Measurements from ENCODE around the gene ACAA2.
"Not testable (repeated sequence)": the region's sequence is repeated elsewhere in the genome, so short reads cannot be mapped to it uniquely, and the experiment has no call there.

Gene ACAA2

DNA sequence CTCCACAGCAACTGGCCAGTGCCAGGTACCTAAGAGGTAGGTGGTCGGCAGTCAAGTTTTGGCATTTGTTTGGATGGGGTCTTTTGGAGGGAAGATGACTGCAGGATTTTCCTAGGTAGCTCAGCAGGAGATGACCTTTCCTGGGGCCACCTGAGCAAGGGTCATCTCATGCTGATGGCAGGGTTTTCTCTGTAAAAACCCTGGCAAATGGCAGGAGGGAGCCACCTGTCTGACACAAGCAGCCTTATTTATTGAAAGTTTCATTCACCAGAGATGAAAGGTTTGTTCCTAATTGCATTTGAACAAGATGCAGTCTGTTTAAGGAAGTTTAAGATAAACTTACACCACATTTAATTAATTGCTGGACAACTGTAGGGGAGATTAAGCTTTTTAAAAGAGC is 31.6 kb upstream of the ACAA2 start:
- no peak for DNase-seq

DNA sequence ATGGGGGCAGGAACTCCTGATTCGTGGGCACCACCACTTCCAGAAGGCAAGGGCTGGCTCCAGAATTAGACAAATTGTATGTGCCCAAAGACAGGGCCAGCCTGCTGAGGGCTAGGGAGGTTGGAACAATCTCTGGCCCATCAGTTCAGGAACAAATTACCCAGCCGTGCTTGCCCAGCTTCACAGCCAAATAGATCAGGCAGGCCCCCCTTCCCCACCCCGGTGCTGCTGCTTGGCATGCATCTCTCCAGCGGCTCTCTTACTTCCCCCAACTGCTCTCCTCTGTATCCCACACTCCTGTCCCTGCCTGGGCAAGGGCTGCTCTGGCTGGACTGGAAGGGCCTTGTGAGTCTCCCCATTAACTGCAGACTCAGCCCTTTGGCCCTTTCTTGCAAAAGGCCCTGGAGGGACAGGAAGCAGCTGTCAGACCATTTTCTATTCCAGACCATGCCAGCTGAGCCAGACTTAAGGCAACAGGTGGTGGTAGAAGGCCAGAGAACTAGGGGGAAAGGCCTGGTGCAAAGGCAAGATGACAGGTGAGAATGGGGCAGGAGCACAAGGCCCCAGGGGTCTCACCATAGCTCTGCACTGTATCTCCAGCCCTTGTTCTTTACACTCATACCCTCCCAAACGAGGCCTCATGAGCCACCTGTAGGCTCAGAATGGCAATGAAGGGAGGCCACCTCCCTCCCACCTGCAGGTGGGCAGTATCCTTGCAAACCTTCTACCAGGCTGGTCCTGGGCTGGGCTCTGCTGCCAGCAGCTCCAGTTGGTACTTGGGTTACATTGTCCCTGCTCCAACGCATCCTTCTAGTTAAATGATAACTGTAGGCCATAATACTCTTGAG is 30.7 kb upstream of the ACAA2 start:
- no peak for DNase-seq

- DNase-seq = no peak
Observed at GRCh38 chr18:49843131-49843530, 29.8 kb upstream of the ACAA2 start.

GRCh38 chr18:49842656-49843055 is 29.3 kb upstream of the ACAA2 start:
- no peak for DNase-seq

- DNase-seq = no peak
Observed at GRCh38 chr18:49841236-49842217, 28.2 kb upstream of the ACAA2 start.

DNA sequence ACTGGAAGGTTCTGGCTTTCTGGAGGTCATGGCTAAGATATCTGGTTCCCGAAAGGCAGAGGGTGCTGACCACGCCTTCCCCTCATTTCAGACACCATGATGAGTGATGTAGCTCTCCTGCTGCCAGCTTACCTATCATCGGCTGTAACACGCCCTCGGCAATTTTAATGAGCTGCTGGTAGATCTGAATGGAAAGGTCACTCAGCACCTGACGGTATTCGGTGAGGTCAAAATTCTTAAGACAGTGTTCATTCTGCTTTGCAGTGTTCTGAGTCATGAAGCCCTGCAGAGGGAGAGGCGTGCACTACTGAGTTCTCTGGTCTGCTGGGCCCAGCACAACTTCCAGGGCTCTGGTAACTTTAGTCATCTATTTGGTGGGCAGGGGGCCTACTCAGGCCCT is 25.7 kb upstream of the ACAA2 start:
- DNase-seq = no peak

- no peak for DNase-seq
Observed at GRCh38 chr18:49838381-49838780, 25.0 kb upstream of the ACAA2 start.

- DNase-seq = no peak
Observed at GRCh38 chr18:49837889-49838288, 24.6 kb upstream of the ACAA2 start.

- not testable (repeated sequence) for DNase-seq
Observed at GRCh38 chr18:49837316-49837835, 24.0 kb upstream of the ACAA2 start.

- no peak for DNase-seq
Observed at GRCh38 chr18:49835405-49835804, 22.1 kb upstream of the ACAA2 start.

DNA sequence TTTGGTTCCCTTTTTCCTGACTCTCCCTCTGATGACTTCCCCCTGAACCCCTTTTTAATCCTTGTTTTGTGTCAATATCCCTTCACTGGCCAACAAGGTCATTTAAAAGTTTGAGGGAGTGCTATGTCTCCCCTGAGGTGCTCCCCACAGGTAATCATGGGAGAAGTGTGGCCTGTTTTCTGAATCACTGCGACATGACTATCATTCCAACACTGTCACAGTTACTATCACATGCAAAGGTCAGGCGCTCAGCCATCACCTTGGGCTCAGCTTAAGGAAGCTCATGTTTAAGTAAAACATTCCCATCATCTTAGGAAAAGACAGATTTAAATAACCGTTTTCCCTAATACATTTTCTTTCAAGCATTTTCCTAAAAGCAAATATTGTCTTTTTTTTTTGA is 20.9 kb upstream of the ACAA2 start:
- DNase-seq = no peak

- no peak for DNase-seq
Observed at GRCh38 chr18:49833814-49834213, 20.5 kb upstream of the ACAA2 start.

GRCh38 chr18:49832221-49832647 is 18.9 kb upstream of the ACAA2 start:
- no peak for DNase-seq

DNA sequence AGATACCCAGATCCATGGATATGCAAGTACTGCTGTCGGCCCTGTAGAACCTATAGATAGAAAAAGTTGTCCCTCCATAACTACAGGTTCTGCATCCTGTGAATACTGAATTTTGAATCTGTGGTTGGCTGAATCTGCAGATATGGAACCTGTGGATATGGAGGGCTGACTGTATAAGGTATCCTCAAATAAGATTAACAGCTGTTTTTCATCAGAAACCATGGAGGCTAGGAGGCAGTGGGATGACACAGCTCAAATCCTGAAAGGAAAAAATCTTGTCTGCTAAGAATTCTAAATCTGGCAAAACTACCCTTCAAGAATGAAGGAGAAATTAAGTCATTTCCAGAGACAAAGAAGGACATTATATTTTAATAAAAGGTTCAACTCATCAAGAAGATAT is 14.7 kb upstream of the ACAA2 start:
- no peak for DNase-seq

DNA sequence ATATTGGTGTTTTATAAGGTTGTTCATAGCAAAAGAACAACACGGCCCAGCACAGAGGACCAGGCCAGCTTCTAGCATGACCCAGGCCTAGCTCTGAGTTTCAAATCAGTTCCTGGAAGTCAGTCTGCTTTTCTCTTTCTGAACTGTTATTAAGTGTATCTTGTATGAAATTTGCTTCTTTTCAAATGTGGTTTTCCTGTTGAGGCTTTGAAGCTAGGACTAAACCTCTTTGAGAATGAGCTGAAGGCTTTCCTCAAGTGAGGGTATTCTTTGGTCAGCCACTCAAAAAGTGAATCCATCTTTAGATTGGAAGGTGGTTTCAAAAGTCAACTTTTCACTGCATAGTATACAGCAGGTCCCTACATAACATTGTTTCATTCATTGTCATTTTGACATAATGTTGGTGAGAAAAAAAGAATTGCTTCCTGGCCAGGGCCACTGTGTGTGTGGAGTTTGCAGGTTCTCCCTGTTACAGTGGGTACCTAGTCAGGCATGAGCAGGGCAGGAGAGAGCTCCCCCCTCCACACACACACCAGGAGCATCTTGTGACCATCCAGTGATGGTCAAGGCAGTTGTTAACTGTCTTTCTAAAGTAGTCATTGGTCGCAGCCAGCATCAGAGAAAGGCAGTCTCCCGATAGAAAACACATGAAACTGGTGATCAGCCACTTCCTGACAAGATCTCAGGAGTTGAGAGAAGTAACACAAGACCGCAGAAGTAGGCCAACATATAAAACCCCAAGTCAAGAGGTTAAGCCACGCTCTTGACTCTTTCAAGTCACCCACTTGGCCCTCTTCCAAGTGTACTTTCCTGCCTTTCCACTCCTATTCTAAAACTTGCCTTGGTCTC is 6.7 kb upstream of the ACAA2 start:
- peak; percentile 41 for DNase-seq

DNA sequence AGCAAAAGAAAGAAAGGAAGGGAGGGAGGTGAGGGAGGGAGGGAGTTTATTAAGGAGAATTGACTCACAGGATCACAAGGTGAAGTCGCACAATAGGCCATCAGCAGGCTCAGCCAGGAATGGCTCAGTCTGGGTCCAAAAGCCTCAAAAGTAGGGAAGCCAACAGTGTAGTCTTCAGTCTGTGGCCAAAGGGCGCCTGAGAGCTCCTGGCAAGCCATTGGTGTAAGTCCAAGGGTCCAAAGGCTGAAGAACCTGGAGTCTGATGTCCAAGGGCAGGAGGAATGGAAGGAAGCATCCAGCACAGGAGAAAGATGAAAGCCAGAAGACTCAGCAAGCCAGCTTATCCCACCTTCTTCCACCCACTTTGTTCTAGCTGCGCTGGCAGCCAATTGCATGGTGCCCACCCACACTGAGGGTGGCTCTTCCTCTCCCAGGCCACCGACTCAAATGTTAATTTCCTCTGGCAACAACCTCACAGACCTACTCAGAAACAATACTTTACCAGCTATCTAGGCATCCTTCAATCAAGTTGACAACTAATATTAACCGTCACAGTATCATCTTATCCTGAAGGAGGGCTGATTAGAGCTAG is 5.8 kb upstream of the ACAA2 start:
- no peak for DNase-seq

GRCh38 chr18:49817947-49818346 is 4.6 kb upstream of the ACAA2 start:
- no peak for DNase-seq

GRCh38 chr18:49815927-49816326 is 2.6 kb upstream of the ACAA2 start:
- DNase-seq = no peak

GRCh38 chr18:49814147-49814499 is 790 bp upstream of the ACAA2 start:
- peak; percentile 52 for DNase-seq

DNA sequence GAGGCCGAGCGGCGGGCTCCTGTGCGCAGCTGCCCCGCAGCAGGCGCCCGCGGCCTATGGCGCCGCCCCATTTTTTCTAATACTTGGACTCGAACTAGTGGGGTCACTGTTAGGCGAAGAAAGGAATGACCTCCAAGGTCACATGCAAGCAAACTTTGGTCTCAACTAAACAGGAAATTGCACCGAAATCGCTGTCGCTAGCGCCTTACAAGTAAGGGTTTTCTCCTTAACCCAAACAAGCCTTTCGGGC is 339 bp downstream of the ACAA2 start:
- DNase-seq = no peak

GRCh38 chr18:49812286-49813068 is 856 bp downstream of the ACAA2 start:
- DNase-seq = no peak
